GM23338 (cell line): ENCODE data around the gene THRB. TPM values are rescaled to one million over a fixed set of nuclear protein-coding genes. Genes with fewer than 3 reads are reported as not detected.

ENCODE experiments used
- ATAC-seq: fragments of 200-7000 bp; cut with Tn5 transposase; 3 replicates; pipeline ENCODE4 v1.9.1; 2020
- DNase-seq: peaks from one replicate; pipeline ENCODE4 v3.0.0-alpha.2; 2015; ENCODE audit warnings: low spot score
- H2AFZ ChIP-seq: fragments of 200-600 bp; sonication (generic); 2 replicates; pipeline ENCODE4 v1.8.0; 2016; ENCODE audit warnings: antibody characterized with exemption, mild to moderate bottlenecking, moderate library complexity
- H3F3A ChIP-seq: fragments of 200-600 bp; sonication (generic); replicated peaks from 2 replicates; pipeline ENCODE4 v1.8.0; 2017; ENCODE audit warnings: antibody characterized with exemption, mixed run types, low read depth
- H3K27ac ChIP-seq: fragments of 200-600 bp; sonication (generic); 2 replicates; pipeline ENCODE4 v1.6.1; 2016; ENCODE audit warnings: low read depth
- H3K27me3 ChIP-seq: fragments of 200-600 bp; sonication (generic); 2 replicates; pipeline ENCODE4 v1.8.0; 2016; ENCODE audit warnings: mild to moderate bottlenecking, mixed run types, moderate library complexity; ENCODE audit not compliant: insufficient read depth
- H3K36me3 ChIP-seq: fragments of 200-600 bp; sonication (generic); 2 replicates; pipeline ENCODE4 v1.8.0; 2016; ENCODE audit warnings: mild to moderate bottlenecking; ENCODE audit not compliant: insufficient read depth
- H3K4me1 ChIP-seq: fragments of 200-600 bp; sonication (generic); 2 replicates; pipeline ENCODE4 v1.8.0; 2016; ENCODE audit warnings: mild to moderate bottlenecking, moderate library complexity; ENCODE audit not compliant: insufficient read depth
- H3K4me2 ChIP-seq: fragments of 200-600 bp; sonication (generic); 2 replicates; pipeline ENCODE4 v1.7.1; 2017; ENCODE audit warnings: mixed run types
- H3K4me3 ChIP-seq: fragments of 200-600 bp; sonication (generic); 2 replicates; pipeline ENCODE4 v1.6.1; 2016; ENCODE audit warnings: mixed run types
- H3K79me2 ChIP-seq: fragments of 200-600 bp; sonication (generic); replicated peaks from 2 replicates; pipeline ENCODE4 v1.8.0; 2017; ENCODE audit warnings: mild to moderate bottlenecking; ENCODE audit not compliant: insufficient read depth
- H3K9me2 ChIP-seq: fragments of 200-600 bp; sonication (generic); 2 replicates; pipeline ENCODE4 v1.8.0; 2017; ENCODE audit not compliant: insufficient read depth
- H4K20me1 ChIP-seq: fragments of 200-600 bp; sonication (generic); replicated peaks from 2 replicates; pipeline ENCODE4 v1.8.0; 2017; ENCODE audit warnings: mild to moderate bottlenecking; ENCODE audit not compliant: insufficient read depth
- H3K27ac Mint-ChIP-seq: 2 replicates; pipeline ENCODE4 v1.8.0; 2020; ENCODE audit warnings: inconsistent platforms, mild to moderate bottlenecking, moderate library complexity, mixed read lengths
- H3K27me3 Mint-ChIP-seq: 3 replicates; pipeline ENCODE4 v1.8.0; 2022; ENCODE audit warnings: low read depth, mild to moderate bottlenecking, moderate library complexity, mixed read lengths, inconsistent platforms; ENCODE audit not compliant: insufficient read depth, poor library complexity
- H3K36me3 Mint-ChIP-seq: 3 replicates; pipeline ENCODE4 v1.8.0; 2021; ENCODE audit warnings: low read depth, mild to moderate bottlenecking, inconsistent platforms, moderate library complexity, mixed read lengths
- H3K4me1 Mint-ChIP-seq: 3 replicates; pipeline ENCODE4 v1.8.0; 2020; ENCODE audit warnings: mild to moderate bottlenecking, inconsistent platforms, mixed read lengths
- H3K4me3 Mint-ChIP-seq: 3 replicates; pipeline ENCODE4 v1.8.0; 2021; ENCODE audit warnings: moderate library complexity, mild to moderate bottlenecking, inconsistent platforms, mixed read lengths
- H3K9me3 Mint-ChIP-seq: 3 replicates; pipeline ENCODE4 v1.8.0; 2020; ENCODE audit warnings: moderate library complexity, mild to moderate bottlenecking, inconsistent platforms, mixed read lengths
- CREB1 ChIP-seq: fragments of 250-450 bp; sonication (Bioruptor Pico); IDR thresholded peaks from 2 replicates; pipeline ENCODE4 v1.5.0; 2020; ENCODE audit warnings: low read depth, mild to moderate bottlenecking, moderate library complexity
- CTCF ChIP-seq, 2 experiments: fragments of 200-600 bp in 1 of 2; sonication (generic) in 1 of 2; conservative IDR thresholded peaks; 2 replicates each; pipeline versions ENCODE4 v1.5.1 to v1.6.1; 2016 to 2017; ENCODE audit warnings: antibody characterized with exemption in 2 of 2, low read depth in 2 of 2, mild to moderate bottlenecking in 2 of 2, moderate library complexity in 1 of 2
- ETS1 ChIP-seq: IDR thresholded peaks from 2 replicates; pipeline ENCODE4 v1.6.1; 2016; ENCODE audit warnings: antibody characterized with exemption
- EZH2 ChIP-seq: fragments of 200-600 bp; sonication (generic); IDR thresholded peaks from one replicate; pipeline ENCODE4 v1.8.0; 2017; ENCODE audit warnings: antibody characterized with exemption, mild to moderate bottlenecking, low read depth; ENCODE audit not compliant: unreplicated experiment
- EZH2phosphoT487 ChIP-seq: fragments of 200-600 bp; sonication (generic); IDR thresholded peaks from one replicate; pipeline ENCODE4 v1.8.1; 2018; ENCODE audit warnings: antibody characterized with exemption; ENCODE audit not compliant: unreplicated experiment
- JUNB ChIP-seq: IDR thresholded peaks from one replicate; pipeline ENCODE4 v1.6.1; 2016; ENCODE audit warnings: antibody characterized with exemption; ENCODE audit not compliant: unreplicated experiment
- POLR2AphosphoS5 ChIP-seq: IDR thresholded peaks from 2 replicates; pipeline ENCODE4 v1.6.1; 2016; ENCODE audit warnings: antibody characterized with exemption, low read depth
- STAT1 ChIP-seq: IDR thresholded peaks from one replicate; pipeline ENCODE4 v1.6.1; 2016; ENCODE audit warnings: antibody characterized with exemption; ENCODE audit not compliant: unreplicated experiment
- ZNF114 ChIP-seq: fragments of 250-450 bp; sonication (Bioruptor Pico); IDR thresholded peaks from 2 replicates; pipeline ENCODE4 v1.5.0; 2020; ENCODE audit warnings: mild to moderate bottlenecking, moderate library complexity
- ZNF331 ChIP-seq: fragments of 250-450 bp; sonication (Bioruptor Pico); IDR thresholded peaks from 2 replicates; pipeline ENCODE4 v1.5.0; 2020; ENCODE audit warnings: low read depth, mild to moderate bottlenecking, moderate library complexity
- polyA plus RNA-seq: library from polyadenylated mRNA; unstranded; fragments of >200 nt; fragmentation: Nextera tagmentation; extraction: Ambion mirVana; gene quantifications from 2 replicates; pipeline ENCODE4 v1.2.1, GENCODE V29; 2016
- total RNA-seq: library from RNA; depleted of rRNA; stranded (reverse); fragments of >200 nt; shearing (Covaris generic); gene quantifications from 2 replicates; pipeline ENCODE4 v1.2.3, GENCODE V29; 2014
- TF ChIP-seq, protein P1 (sequence below): IDR thresholded peaks from one replicate; pipeline ENCODE4 v1.6.1; 2018; ENCODE audit warnings: antibody characterized with exemption; ENCODE audit not compliant: unreplicated experiment

The THRB gene
- total and polyA plus RNA-seq, 2 experiments from 2014 or later, result 1.7 to 3.2 TPM

GRCh38 chr3:24483873-24484272 lies 10.8 kb downstream of the THRB start:
- no peaks in the 10 kb centered on the region for H3F3A ChIP-seq
- H2AFZ ChIP-seq, result 0 out of 2 replicates have a peak overlapping the region, but pooled peaks have one; percentile 3
- no peak overlapping the region for H3K27ac Mint-ChIP-seq
- no peak for ATAC-seq
- H3K4me3 Mint-ChIP-seq, result no peak overlapping the region
- no peaks in the 10 kb centered on the region for H3K36me3 ChIP-seq
- H3K9me2 ChIP-seq, result no peaks in the 10 kb centered on the region
- no peaks in the 10 kb centered on the region for H3K9me3 Mint-ChIP-seq
- H3K27me3 ChIP-seq, result no peaks in the 10 kb centered on the region
- no peak for DNase-seq
- H3K36me3 Mint-ChIP-seq, result no peaks in the 10 kb centered on the region
- no peak for TF ChIP-seq ZNF331
- no peak for TF ChIP-seq CTCF (conservative IDR thresholded peaks at IDR 0.05; ENCODE audit: low read depth in 2 of 2)
- TF ChIP-seq POLR2AphosphoS5, result no peak
- TF ChIP-seq EZH2phosphoT487, result no peak
- no peak for TF ChIP-seq JUNB
- no peak for TF ChIP-seq STAT1
- no peak for TF ChIP-seq ZNF114 (CRISPR knock-in tag)
- TF ChIP-seq ETS1, result no peak
- TF ChIP-seq, protein P1, sequence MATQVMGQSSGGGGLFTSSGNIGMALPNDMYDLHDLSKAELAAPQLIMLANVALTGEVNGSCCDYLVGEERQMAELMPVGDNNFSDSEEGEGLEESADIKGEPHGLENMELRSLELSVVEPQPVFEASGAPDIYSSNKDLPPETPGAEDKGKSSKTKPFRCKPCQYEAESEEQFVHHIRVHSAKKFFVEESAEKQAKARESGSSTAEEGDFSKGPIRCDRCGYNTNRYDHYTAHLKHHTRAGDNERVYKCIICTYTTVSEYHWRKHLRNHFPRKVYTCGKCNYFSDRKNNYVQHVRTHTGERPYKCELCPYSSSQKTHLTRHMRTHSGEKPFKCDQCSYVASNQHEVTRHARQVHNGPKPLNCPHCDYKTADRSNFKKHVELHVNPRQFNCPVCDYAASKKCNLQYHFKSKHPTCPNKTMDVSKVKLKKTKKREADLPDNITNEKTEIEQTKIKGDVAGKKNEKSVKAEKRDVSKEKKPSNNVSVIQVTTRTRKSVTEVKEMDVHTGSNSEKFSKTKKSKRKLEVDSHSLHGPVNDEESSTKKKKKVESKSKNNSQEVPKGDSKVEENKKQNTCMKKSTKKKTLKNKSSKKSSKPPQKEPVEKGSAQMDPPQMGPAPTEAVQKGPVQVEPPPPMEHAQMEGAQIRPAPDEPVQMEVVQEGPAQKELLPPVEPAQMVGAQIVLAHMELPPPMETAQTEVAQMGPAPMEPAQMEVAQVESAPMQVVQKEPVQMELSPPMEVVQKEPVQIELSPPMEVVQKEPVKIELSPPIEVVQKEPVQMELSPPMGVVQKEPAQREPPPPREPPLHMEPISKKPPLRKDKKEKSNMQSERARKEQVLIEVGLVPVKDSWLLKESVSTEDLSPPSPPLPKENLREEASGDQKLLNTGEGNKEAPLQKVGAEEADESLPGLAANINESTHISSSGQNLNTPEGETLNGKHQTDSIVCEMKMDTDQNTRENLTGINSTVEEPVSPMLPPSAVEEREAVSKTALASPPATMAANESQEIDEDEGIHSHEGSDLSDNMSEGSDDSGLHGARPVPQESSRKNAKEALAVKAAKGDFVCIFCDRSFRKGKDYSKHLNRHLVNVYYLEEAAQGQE, result no peak
- no peak for TF ChIP-seq CREB1 (CRISPR knock-in tag)
- no peak for TF ChIP-seq EZH2
- no peaks in the 10 kb centered on the region for H3K4me1 ChIP-seq
- H3K4me3 ChIP-seq, result no peak overlapping the region
- H4K20me1 ChIP-seq, result no peaks in the 10 kb centered on the region
- H3K27me3 Mint-ChIP-seq, result peaks cover 12% of the 10 kb centered on the region
- no peaks in the 10 kb centered on the region for H3K79me2 ChIP-seq
- H3K4me1 Mint-ChIP-seq, result peaks cover 6% of the 10 kb centered on the region; the same call in 2 of the 3 replicates
- H3K4me2 ChIP-seq, result no peak overlapping the region
- no peak overlapping the region for H3K27ac ChIP-seq
